ENCODE data around the gene TAB2.
"Not testable (repeated sequence)": the region's sequence is repeated elsewhere in the genome, so short reads cannot be mapped to it uniquely, and the experiment has no call there.

TAB2 gene

DNA sequence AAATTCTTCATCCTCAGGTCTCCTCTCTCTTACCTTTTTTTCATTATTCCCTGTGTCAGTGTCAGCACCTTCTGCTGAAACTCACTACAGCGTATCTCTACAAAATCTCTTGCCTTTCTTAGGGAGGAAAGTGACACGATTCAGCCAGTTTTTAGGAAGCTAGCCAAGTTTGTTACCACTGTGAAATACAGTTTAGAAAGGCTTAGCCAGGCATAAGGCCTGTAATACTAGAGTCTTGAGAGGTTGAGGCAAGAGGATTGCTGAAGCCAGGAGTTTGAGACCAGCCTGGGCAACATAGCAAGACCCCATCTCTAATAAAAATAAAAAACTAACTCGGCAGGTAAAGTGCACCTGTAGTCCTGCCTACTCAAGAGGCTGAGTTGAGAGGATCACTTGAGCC is 16.7 kb downstream of the TAB2 start:
- no peak for DNase-seq (ENCODE audit: low read depth)

DNA sequence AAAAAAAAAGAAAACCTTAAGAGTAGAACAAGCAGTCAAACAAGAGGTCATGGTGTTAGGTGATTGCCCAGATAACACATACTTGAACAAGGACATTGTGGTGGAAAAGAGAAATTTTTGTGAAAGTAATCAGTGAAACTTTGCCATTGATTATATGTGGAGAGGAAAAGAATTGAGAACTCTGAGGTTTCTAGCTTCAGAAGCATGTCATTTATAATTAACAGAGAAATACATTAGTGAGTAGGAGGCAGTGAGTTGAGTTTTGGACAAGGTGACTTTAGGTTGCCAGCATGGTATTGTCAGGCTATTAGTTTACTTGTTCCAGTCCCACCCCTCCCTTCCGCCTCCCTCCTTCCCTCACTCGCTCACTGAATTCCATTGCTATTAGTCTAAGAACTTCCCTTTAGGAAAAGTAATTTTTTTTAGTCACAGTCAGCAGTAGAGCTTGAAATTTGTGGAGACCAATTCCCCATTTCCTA is 17.2 kb downstream of the TAB2 start:
- no peak for DNase-seq (ENCODE audit: low read depth)

DNA sequence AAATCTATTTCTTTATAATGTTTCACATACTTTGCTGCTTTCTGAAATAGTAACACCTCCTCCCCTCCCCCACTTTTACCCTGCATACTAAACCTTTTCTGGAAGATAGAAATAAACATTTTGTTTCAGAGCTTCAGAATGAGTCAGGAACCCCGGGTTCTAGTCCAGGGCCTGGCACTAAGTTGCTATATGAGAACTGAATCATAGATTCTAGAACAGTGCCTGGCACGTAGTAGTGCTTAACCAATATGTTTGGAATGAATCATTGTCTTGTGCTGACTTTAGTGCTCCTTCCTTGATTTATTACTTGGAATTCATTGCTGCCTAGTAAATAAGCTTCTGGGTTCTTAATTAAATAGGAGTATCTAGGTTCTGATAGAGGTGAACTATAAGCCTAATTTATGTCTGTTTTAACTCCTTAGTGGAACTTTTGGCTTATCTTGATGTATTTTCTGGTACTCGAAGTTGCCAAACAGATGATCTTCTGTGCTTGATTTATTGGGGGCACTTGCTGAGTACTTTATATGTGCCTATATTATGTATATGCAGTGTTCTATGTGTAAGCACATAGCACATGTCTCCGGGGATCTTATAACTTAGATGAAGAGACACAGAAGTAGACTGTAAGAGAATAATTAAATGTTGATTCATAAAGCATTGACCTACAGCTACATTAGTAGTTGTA is 18.6 kb downstream of the TAB2 start:
- DNase-seq (ENCODE audit: low read depth) = no peak

DNA sequence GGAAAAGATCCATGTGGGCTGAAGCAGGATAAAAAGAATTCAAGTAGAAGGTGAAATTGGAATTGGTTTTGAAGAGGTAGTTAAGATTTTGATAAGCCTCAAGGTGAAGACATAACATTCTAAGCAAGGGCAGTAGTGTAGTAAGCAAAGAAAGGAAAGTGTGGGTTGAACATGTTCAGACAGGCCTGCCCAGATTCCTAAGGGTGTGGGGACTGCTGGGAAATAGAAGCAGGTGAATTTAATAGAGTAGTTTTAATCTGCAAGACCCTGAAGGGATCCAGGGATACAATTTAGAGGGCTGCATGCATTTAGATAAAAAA is 19.1 kb downstream of the TAB2 start:
- no peak for DNase-seq (ENCODE audit: low read depth)

DNA sequence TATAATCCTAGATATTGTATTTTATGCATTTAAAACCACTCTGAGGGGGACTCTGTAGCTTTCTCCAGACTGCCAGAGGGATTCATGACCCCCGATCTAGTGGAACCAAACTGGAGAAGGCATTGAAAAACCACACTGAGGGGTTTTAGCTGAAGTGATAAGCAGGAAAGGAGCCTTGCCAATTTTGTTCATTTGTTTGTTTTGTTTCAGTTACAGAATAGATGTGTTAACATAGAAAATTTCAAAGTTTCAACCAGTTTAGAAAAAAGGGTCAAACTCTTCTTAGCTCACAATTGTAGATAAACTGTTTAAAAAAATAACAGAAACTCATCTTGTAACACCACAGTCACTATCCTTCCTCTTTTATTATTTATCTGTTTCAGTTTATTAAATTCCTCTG is 19.8 kb downstream of the TAB2 start:
- DNase-seq (ENCODE audit: low read depth) = no peak

DNA sequence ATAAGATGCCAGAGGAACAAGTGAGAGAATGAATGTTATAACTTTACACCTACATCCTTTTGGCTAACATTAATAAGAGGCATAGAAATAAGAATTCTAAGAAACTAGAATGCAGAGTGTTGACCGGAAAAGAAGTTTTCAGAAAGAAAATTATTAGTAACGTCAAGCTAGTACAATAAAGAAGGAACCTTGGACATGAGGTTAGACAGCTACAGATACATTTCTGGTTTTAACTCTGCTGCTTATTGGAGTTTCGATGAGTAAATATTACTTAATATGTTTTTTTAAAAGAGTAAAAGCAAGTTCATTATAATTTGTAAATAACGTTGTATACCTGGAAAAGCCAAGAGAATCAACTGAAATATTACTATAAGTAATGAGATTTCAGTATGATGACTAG is 22.7 kb downstream of the TAB2 start:
- no peak for DNase-seq (ENCODE audit: low read depth)

DNA sequence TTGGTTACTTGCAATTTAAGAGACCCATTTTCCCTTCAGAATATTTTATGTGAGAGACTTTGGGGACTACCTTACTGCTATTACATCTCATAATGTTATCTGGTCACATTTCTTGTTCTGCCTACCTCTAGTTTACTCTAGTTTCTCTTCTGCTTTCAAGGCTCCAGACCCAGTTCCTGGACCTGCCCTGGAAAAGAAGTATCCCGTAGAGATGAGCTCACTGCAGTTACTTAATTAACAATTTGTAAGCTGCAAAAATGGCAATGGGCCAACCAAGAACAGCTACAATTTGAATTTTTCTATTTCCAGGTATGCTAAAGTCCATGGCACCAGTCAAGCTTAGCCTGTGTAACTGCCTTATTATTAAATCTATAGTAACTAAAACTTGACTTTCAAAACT is 25.0 kb downstream of the TAB2 start:
- DNase-seq (ENCODE audit: low read depth) = no peak

DNA sequence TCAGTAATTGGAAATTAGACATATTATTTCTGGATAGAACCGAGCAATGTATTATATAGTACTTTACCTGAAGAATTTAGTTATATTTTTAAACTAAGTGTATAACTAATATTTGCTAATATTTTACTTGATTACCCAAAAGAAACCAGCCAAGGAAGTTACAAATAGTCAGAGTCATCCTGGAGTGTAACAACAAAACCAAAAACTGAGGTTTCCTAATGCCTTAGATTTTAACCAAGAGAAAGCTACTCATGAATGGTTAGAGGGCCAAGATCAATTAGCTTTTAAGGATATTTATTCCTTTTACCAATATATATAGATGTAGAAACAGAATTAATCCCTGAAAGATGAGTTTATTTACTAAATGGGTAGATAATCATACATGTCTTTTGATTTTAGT is 26.0 kb downstream of the TAB2 start:
- DNase-seq (ENCODE audit: low read depth) = no peak

DNA sequence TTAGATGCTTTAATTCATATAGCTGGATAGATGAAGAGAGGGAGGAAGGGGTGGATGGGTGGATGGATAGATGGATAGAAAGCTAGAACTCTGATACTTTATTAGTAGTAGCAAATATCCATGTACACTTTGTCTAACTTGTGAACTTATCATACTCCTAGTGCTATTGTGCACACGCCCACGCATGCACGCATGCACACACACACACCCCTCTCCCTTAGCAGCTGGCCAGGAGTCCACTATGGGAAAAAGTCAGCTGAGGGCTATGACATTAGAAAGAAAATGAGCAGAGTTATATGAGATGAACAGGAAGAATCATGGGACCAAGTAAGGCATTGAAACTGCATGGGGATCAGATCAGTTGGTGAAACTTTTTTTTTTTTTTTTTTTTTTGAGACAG is 28.6 kb downstream of the TAB2 start:
- no peak for DNase-seq (ENCODE audit: low read depth)

DNA sequence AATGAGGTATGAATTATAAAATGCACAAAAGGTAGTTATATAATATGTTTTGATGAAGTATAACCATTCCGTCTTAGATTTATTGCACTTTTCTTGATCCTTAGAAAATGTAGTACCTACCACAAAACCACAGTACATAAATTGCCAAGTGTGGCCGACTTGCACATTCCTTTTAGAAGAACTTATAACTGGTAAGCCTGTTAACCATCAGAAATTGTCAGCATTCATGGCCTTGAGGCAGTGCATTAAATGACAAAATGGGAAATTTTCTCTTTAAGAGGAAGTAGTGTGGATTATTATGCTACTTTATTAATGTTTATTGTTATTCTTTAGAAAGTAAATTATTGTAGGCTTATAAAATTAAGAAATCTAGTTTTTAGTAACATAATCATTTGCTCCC is 29.6 kb downstream of the TAB2 start:
- DNase-seq (ENCODE audit: low read depth) = no peak

DNA sequence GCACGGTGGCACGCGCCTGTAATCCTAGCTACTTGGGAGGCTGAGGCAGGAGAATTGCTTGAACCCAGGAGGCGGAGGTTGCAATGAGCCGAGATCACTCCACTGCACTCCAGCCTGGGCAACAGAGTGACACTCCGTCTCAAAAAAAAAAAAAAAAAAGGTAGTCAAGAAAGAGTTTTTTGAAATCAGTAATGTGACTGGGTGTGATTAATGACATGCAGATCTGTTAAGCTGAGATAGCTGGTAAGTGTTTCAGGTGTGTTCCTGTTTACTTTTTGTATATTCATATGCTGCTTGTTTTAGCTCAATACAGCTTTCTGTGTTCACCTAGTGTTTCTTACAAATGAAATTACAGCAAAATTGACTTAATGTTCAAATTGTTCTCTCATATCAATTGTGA is 31.8 kb downstream of the TAB2 start:
- not testable (repeated sequence) for DNase-seq (ENCODE audit: low read depth)

DNA sequence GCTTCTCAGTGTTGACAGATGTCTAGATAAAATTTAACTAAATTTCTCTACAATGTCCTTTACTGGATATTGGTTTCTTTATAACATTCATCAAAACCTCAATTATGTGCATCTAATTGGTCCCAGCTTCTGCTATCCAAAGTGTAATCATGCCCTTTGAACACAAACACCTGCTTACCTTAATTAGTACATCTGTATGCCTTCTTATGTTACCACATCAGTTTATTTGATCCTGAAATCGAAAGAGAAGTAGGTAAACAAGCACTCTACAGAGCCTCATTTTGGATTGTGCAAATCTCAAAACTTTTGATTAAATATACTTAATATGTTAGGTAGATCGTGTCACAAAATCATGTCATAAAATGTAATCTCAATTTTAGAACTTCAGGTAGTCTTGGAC is 36.5 kb downstream of the TAB2 start:
- DNase-seq (ENCODE audit: low read depth) = no peak

DNA sequence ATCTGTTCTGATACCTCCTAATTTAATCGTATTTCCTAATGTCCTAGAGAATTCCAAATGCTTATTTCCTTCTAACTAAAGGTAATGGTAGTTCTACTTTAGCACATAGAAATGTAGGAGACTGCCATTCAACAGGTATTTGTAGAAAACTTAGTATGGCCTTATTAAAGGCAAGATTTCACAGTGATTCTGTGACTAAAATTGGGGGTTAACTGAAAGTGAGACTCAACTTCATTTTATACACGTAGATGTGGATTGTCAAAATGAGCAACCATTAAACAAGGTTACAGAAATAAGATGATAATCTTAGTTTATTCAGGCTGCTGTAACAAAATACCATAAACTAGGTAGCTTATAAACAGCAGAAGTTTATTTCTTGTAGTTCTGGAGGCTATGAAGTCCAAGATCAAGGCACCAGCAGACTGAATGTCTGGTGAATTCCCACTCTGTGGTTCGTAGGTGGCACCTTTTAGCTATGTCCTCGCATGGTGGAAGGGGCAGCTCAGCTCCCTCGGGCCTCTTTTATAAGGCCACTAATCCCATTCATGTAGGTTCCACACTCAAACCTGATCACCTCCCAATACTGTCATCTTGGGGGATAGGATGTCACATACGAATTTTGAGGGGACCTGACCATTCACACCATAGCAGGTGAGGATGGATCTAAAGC is 38.7 kb downstream of the TAB2 start:
- no peak for DNase-seq (ENCODE audit: low read depth)

DNA sequence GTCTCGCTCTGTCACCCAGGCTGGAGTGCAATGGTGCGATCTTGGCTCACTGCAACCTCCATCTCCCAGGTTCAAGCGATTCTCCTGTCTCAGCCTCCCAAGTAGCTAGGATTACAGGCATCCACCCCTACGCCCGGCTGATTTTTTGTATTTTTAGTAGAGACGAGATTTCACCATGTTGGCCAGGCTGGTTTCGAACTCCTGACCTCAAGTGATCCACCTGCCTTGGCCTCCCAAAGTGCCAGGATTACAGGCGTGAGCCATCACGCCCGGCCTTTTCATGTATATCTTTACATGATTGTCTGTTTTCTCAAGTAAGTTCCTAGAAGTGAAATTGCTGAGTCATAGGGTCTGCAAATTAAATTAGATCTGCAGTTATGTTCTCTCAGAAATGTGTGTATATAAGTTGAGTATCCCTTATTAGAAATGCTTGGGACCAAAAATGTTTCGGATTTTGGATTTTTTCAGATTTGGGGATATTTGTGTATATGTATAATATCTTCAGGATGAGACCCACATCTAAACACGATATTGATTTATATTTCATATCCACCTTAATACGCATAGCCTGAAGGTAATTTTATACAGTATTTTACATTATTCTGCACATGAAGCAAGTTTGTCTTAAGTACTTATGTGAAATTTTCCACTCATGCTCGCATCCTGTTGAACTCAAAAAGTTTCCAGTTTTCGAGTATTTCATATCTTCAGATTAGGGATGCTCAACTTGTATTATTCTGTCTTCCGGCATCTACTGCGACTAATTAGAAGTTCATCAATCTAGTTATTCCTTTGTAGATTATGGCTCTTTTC is 40.4 kb downstream of the TAB2 start:
- DNase-seq (ENCODE audit: low read depth) = no peak

DNA sequence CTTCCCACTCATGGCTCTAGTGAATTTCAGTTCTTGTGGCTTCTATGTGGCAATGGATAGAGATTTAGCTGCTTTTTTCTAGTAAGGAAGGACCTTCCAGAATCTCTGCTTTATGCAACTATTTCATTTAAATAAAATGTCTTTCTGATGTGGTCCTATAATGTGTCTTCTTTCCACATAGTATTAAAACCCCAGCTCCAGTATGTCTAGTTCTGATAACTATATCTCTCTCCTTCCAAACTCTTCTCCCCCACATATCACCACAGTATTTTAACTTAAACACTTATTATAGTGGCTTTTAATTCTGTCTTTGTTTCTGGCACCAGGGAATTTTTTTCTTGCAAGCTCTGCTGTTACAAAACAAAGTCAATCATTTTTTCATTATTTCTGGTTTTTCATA is 41.9 kb downstream of the TAB2 start:
- no peak for DNase-seq (ENCODE audit: low read depth)

DNA sequence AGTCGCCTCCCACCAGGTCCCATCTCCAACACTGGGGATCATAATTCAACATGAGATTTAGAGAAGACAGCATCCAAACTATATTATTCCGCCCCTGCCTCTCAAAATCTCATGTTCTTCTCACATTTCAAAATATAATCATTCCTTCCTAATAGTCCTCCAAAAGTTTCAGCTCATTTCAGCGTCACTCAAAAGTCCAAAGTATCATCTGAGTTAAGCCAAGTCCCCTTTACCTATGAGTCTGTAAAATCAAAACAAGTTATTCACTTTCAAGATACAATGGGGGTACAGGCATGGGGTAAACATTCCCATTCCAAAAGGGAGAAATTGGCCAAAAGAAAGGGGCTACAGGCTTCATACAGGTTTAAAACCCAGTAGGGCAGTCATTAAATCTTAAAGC is 43.0 kb downstream of the TAB2 start:
- DNase-seq (ENCODE audit: low read depth) = no peak

DNA sequence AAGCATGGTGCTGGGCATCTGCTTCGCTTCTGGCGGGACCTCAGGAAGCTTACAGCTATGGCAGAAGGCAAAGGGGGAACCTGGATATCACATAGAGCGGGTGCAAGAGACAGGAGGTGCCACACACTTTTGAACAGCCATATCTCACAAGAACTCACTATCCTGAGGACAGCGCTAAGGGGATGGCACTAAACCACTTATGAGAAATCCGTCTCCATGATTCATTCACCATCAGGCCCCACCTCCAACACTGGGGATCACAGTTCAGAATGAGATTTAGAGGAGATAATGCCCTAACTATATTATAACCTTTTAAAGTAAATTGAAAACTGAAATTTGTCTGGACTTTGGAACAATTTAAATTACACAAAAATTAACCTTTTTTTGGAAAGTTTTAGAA is 44.8 kb downstream of the TAB2 start:
- DNase-seq (ENCODE audit: low read depth) = no peak

DNA sequence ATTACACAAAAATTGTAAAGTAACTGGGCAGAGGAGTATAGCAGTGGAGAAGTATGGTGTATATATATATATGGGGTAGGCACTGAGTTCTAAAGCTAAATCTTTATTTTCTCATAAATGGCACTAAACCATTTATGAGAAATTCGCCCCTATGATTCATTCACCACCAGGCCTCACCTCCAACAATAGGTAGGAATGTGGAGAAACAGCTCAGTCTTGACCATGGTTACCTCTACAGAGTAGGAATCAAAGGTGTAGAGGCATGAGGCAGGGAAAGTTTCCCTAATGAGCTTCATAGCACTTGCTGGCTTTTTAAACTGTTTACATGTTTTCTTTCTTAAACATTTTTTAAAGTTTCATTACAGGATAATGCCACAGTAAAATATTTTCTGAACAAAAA is 45.6 kb downstream of the TAB2 start:
- no peak for DNase-seq (ENCODE audit: low read depth)

DNA sequence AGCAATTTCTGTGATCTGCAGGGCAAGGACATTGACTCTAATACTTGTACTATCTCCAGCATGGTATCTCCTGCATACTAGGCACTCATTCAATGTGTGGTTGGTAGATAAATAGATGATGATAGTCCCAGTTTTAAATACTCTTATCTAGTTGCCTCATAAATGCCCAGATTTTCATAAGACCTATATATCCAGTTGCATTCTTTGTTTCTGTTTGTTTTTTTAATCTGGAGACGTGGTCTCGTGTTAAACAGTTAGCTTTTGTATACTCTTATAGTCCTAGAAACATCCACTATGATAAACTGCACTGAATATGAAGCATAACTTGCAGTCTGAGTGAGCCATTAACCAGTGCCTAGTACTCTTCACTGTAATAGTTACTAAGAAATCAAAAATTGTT is 47.0 kb downstream of the TAB2 start:
- no peak for DNase-seq (ENCODE audit: low read depth)

DNA sequence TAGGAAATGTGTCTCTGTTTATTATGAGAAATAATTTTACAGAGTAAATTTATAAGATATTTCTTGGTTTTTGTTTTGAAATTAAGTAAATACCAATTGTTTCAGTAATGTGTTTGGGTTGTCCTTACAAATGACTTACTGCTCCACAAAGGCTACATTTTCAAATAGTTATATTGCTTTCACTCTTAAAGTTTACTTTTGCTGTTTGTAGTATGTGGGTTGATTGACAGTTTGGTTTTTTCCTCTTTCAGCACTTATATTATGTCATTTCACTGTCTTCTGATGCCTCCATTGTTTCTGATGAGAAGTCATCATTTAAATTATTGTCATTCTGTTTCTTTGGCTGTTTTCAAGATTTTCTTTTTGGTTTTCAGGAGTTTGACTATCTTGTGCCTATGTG is 47.7 kb downstream of the TAB2 start:
- DNase-seq (ENCODE audit: low read depth) = no peak

DNA sequence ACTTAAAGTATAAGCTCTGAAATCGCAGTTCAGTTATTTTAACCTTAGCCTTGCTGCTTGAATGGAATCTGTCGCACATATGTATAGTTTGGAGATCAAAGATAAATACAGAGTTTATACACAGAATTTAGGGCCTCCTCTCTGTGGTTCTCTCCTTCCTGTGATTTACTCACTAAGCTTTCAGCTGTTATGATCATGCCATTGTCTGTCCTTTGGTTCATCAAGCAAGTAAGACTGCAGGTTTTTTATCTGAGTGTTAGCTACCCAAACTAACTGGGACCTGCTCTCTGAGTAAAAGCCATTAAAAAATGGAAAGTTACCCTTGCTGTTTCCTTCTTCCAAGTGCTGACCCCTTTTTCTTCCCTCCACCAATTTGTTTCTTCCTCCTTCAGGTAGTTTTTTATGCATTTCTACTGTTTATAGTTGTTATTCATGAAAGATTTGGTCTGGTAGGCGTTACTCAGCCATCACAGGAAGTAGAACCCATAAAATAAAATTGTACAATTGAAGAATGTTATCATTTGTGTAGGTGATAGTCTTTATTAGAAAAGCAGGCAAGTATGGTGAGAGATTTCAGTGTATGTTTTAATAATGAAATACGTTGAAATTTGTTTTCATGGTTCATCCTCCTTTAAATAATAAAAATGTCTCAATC is 48.9 kb downstream of the TAB2 start:
- DNase-seq (ENCODE audit: low read depth) = no peak

DNA sequence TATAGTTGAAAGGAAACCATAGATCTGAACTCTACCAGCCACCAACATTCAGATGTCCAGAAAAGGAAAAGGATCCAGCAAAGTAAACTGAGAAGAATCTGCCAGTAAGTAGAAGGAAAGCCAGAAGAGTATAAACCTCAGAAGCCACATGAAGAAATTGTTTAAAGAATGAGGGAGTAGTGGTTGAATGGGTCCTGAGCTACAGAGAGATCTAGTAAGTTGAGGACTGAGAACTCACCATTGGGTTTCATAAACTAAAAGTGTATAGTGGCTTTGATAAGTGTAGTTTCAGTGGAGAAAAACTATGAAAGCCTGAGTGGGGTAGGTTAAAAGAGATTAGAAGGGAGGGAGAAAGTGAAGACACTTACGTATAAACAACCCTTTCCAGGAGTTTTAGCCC is 50.6 kb downstream of the TAB2 start:
- no peak for DNase-seq (ENCODE audit: low read depth)

DNA sequence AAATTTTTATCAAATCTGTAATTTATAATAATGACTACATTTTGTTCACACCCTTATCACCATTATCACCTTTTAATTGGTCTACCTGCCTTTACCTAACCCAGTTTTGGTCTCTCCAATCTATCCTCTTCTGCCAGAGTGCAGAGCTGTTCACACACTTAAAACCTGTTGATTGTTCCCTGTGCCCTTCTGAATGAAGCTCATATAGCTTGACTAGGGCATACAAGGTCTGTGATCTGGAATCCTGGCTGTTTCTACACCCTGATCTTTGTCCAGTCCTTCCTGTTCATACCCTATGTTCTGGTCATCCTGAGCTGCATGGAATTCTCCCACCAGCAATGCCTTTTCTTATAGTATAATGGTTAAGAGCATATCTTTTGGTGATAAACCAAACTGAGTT is 53.6 kb downstream of the TAB2 start:
- no peak for DNase-seq (ENCODE audit: low read depth)
